ENCODE measurements around the gene GLI1. TPM values are rescaled to one million over a fixed set of nuclear protein-coding genes. Genes with fewer than 3 reads are reported as not detected.

GLI1 gene
- polyA plus RNA-seq, 1 donor (not counting 4 experiments of a cell fraction or from before 2014, with no cell fraction given), result 1.0 TPM

GRCh38 chr12:57456145-57456700, 3.4 kb upstream of the GLI1 start:
- H3K79me2 ChIP-seq (ENCODE audit: control insufficient read depth, insufficient read depth, low read length), result no peaks in the 10 kb centered on the region
- H3K4me2 ChIP-seq (ENCODE audit: control insufficient read depth, extremely low read depth, insufficient read depth, low read depth, low read length), result peak overlapping the region; percentile 71
- peak overlapping the region; percentile 48 for H2AFZ ChIP-seq (ENCODE audit: control insufficient read depth, low read length)
- TF ChIP-seq CTCF (optimal IDR thresholded peaks at IDR 0.05 in 1 of 3, IDR thresholded peaks at IDR 0.05 in 1 of 3, conservative IDR thresholded peaks at IDR 0.05 in 1 of 3; ENCODE audit: extremely low read depth in 1 of 3, insufficient read depth in 2 of 3, low read length in 3 of 3) (peak; percentile 78 to 87 (median 87)), EZH2 (IDR thresholded peaks at IDR 0.05; ENCODE audit: low read length) (no peak)
- H3K9me1 ChIP-seq (ENCODE audit: control insufficient read depth, extremely low read depth, insufficient read depth, low read length), result no peaks in the 10 kb centered on the region
- H3K4me1 ChIP-seq (ENCODE audit: control insufficient read depth, extremely low read depth, insufficient read depth, low read length), result peaks cover 37% of the 10 kb centered on the region
- no peak overlapping the region for H3K27ac ChIP-seq (ENCODE audit: control insufficient read depth, insufficient read depth, low read length)
- dilution Hi-C loops (cut with MboI; ENCODE audit: extremely low pct_ligation_motif_present, low sequenced_read_pairs), result no loop called here
- H3K36me3 ChIP-seq (ENCODE audit: control insufficient read depth in 2 of 2, extremely low read depth in 1 of 2, insufficient read depth in 2 of 2, low read length in 2 of 2), result no peaks in the 10 kb centered on the region
- DNase-seq (ENCODE audit: low read depth, low spot score) (no peak), FAIRE-seq (no peak)
- peak overlapping the region in 1 of 3 experiments; percentile 39 for H3K4me3 ChIP-seq (ENCODE audit: control insufficient read depth in 2 of 3, extremely low read depth in 1 of 3, insufficient read depth in 2 of 3, low read depth in 1 of 3, low read length in 3 of 3)
- H4K20me1 ChIP-seq (ENCODE audit: control insufficient read depth, extremely low read depth, insufficient read depth, low read length), result no peaks in the 10 kb centered on the region
- no peaks in the 10 kb centered on the region for H3K9me3 ChIP-seq (ENCODE audit: control insufficient read depth, low read depth, low read length)
- peaks cover 14% of the 10 kb centered on the region for H3K27me3 ChIP-seq (ENCODE audit: control insufficient read depth, extremely low read depth, insufficient read depth, low read length)
- H3K9ac ChIP-seq (ENCODE audit: control insufficient read depth, extremely low read depth, insufficient read depth, low read length), result no peak overlapping the region

GRCh38 chr12:57456737-57457490, 2.7 kb upstream of the GLI1 start:
- Histone ChIP-seq H3K9me1 (ENCODE audit: control insufficient read depth, extremely low read depth, insufficient read depth, low read length) (no peaks in the 10 kb centered on the region), H4K20me1 (ENCODE audit: control insufficient read depth, extremely low read depth, insufficient read depth, low read length) (no peaks in the 10 kb centered on the region), H2AFZ (ENCODE audit: control insufficient read depth, low read length) (no peak overlapping the region), H3K27ac (ENCODE audit: control insufficient read depth, insufficient read depth, low read length) (no peak overlapping the region), H3K4me3 (ENCODE audit: control insufficient read depth in 2 of 3, extremely low read depth in 1 of 3, insufficient read depth in 2 of 3, low read depth in 1 of 3, low read length in 3 of 3) (no peak overlapping the region), H3K79me2 (ENCODE audit: control insufficient read depth, insufficient read depth, low read length) (no peaks in the 10 kb centered on the region), H3K27me3 (ENCODE audit: control insufficient read depth, extremely low read depth, insufficient read depth, low read length) (peaks cover 10% of the 10 kb centered on the region), H3K4me2 (ENCODE audit: control insufficient read depth, extremely low read depth, insufficient read depth, low read depth, low read length) (no peak overlapping the region), H3K36me3 (ENCODE audit: control insufficient read depth in 2 of 2, extremely low read depth in 1 of 2, insufficient read depth in 2 of 2, low read length in 2 of 2) (no peaks in the 10 kb centered on the region), H3K4me1 (ENCODE audit: control insufficient read depth, extremely low read depth, insufficient read depth, low read length) (peaks cover 40% of the 10 kb centered on the region), H3K9ac (ENCODE audit: control insufficient read depth, extremely low read depth, insufficient read depth, low read length) (no peak overlapping the region), H3K9me3 (ENCODE audit: control insufficient read depth, low read depth, low read length) (no peaks in the 10 kb centered on the region)
- TF ChIP-seq CTCF (optimal IDR thresholded peaks at IDR 0.05 in 1 of 3, IDR thresholded peaks at IDR 0.05 in 1 of 3, conservative IDR thresholded peaks at IDR 0.05 in 1 of 3; ENCODE audit: extremely low read depth in 1 of 3, insufficient read depth in 2 of 3, low read length in 3 of 3) (no peak), EZH2 (IDR thresholded peaks at IDR 0.05; ENCODE audit: low read length) (no peak)
- dilution Hi-C loops (cut with MboI; ENCODE audit: extremely low pct_ligation_motif_present, low sequenced_read_pairs), result no loop called here
- DNase-seq (ENCODE audit: low read depth, low spot score), result no peak
- FAIRE-seq, result no peak
